Panc1 (cell line): ENCODE results near the gene RNF182. TPM values are rescaled to one million over a fixed set of nuclear protein-coding genes. Genes with fewer than 3 reads are reported as not detected.

ENCODE experiments used
- ATAC-seq: fragments of 200-7000 bp; cut with Tn5 transposase; 2 replicates; pipeline ENCODE4 v1.9.1; 2020; ENCODE audit warnings: mild to moderate bottlenecking, moderate library complexity
- BruUV-seq: library from RNA; stranded (reverse); fragments of 400-500 nt; replicated peaks from 2 replicates; lab custom pipeline; 2021; lab: Mats Ljungman, UMichigan
- CTCF ChIA-PET: fragments of 300-600 bp; sonication (Branson Sonifier 250); formaldehyde crosslinking; loops from one replicate; lab custom pipeline; 2022; ENCODE audit warnings: antibody characterized with exemption; lab: Charles Lee
- POLR2A ChIA-PET: fragments of 300-600 bp; sonication (Branson Sonifier 250); formaldehyde crosslinking; loops from one replicate; lab custom pipeline; 2022; ENCODE audit warnings: antibody characterized with exemption; lab: Charles Lee
- DNase-seq: peaks from one replicate; pipeline ENCODE4 v3.0.0-alpha.2; 2010; ENCODE audit warnings: low read depth, low spot score
- H3K27ac ChIP-seq: 2 replicates; pipeline ENCODE4 v1.5.1; 2011; ENCODE audit warnings: mild to moderate bottlenecking, low read length, inconsistent platforms
- H3K27me3 ChIP-seq: fragments of 200-500 bp; sonication (Bioruptor generic); 2 replicates; pipeline ENCODE4 v1.6.0; 2014; ENCODE audit warnings: low read length, inconsistent platforms; ENCODE audit not compliant: control insufficient read depth, insufficient read depth
- H3K36me3 ChIP-seq: fragments of 200-500 bp; sonication (Bioruptor generic); 2 replicates; pipeline ENCODE4 v1.5.1; 2014; ENCODE audit warnings: inconsistent platforms, mild to moderate bottlenecking, low read length, moderate library complexity; ENCODE audit not compliant: control insufficient read depth, insufficient read depth
- H3K4me1 ChIP-seq: 2 replicates; pipeline ENCODE4 v1.5.1; 2011; ENCODE audit warnings: inconsistent platforms, mild to moderate bottlenecking, low read length, moderate library complexity; ENCODE audit not compliant: control insufficient read depth, insufficient read depth
- H3K4me3 ChIP-seq, 2 experiments: 2 replicates each; pipeline ENCODE4 v1.5.1; 2011 to 2012; ENCODE audit warnings: low read depth in 2 of 2, low read length in 2 of 2, mild to moderate bottlenecking in 2 of 2, inconsistent platforms in 1 of 2, moderate library complexity in 1 of 2
- H3K9me3 ChIP-seq: fragments of 200-500 bp; sonication (Bioruptor generic); 2 replicates; pipeline ENCODE4 v1.5.1; 2014; ENCODE audit warnings: low read depth, mild to moderate bottlenecking, inconsistent platforms, low read length, moderate library complexity; ENCODE audit not compliant: control insufficient read depth, insufficient read depth
- CTCF ChIP-seq: fragments of 450-650 bp; IDR thresholded peaks from 2 replicates; pipeline ENCODE4 v1.5.1; 2017; ENCODE audit warnings: mild to moderate bottlenecking
- REST ChIP-seq, 2 experiments: IDR thresholded peaks; 2 replicates each; pipeline ENCODE4 v1.6.1; 2011 to 2012; ENCODE audit warnings: low read depth in 2 of 2, control low read depth in 1 of 2, low read length in 1 of 2, mild to moderate bottlenecking in 1 of 2, moderate library complexity in 1 of 2; ENCODE audit not compliant: insufficient read depth in 1 of 2
- SIN3A ChIP-seq: IDR thresholded peaks from 2 replicates; pipeline ENCODE4 v1.6.1; 2012; ENCODE audit warnings: low read depth, mild to moderate bottlenecking, low read length, moderate library complexity, borderline replicate concordance; ENCODE audit not compliant: insufficient read depth
- TCF7L2 ChIP-seq: IDR thresholded peaks from 2 replicates; pipeline ENCODE4 v1.6.1; 2011; ENCODE audit warnings: mild to moderate bottlenecking, low read depth, low read length, inconsistent platforms
- in situ Hi-C: cut with HindIII; loops from 2 replicates; pipeline ENCODE4 v1.10.0; 2016; ENCODE audit warnings: low sequenced_read_pairs, low pct_unique_long_range_greater_than_20kb
- intact Hi-C: fragments of 100-400 bp; cut with micrococcal nuclease; formaldehyde crosslinking; loops from one replicate; pipeline ENCODE4 v1.10.0; 2022; ENCODE audit not compliant: unreplicated experiment
- total RNA-seq: library from RNA; stranded (reverse); gene quantifications from one replicate; pipeline ENCODE4 v1.2.1, GENCODE V29; 2021; ENCODE audit not compliant: unreplicated experiment

The RNF182 gene
- total RNA-seq, 1 experiment from 2014 or later = 22.2 TPM

GRCh38 chr6:14025160-14025559, 100.4 kb downstream of the RNF182 start:
- no TSS peak for BruUV-seq
- POLR2A ChIA-PET = no interaction called here
- Histone ChIP-seq H3K27ac (no peak overlapping the region), H3K4me1 (no peaks in the 10 kb centered on the region), H3K36me3 (no peaks in the 10 kb centered on the region), H3K4me3 (no peak overlapping the region), H3K9me3 (no peaks in the 10 kb centered on the region), H3K27me3 (no peaks in the 10 kb centered on the region)
- in situ Hi-C loops = no loop called here
- DNase-seq = no peak
- intact Hi-C loops = no loop called here
- CTCF ChIA-PET = interaction anchor here (0.7 kb wide), 1 partner anchor 133 kb away, joined by 4 read pairs; no protein-coding TSS in a partner anchor
- no peak for TF ChIP-seq SIN3A
- no peak for TF ChIP-seq TCF7L2
- no peak for TF ChIP-seq CTCF
- no peak for ATAC-seq

GRCh38 chr6:14026831-14027539, 102.2 kb downstream of the RNF182 start:
- H3K4me1 ChIP-seq = no peaks in the 10 kb centered on the region
- H3K27ac ChIP-seq = no peak overlapping the region
- no peak for TF ChIP-seq CTCF
- DNase-seq (no peak), ATAC-seq (no peak)
- H3K4me3 ChIP-seq = no peak overlapping the region
- no peaks in the 10 kb centered on the region for H3K9me3 ChIP-seq
- H3K27me3 ChIP-seq = no peaks in the 10 kb centered on the region
- no peaks in the 10 kb centered on the region for H3K36me3 ChIP-seq
- intact Hi-C loops = no loop called here
- ChIA-PET CTCF (no interaction called here), POLR2A (interaction anchor here (0.6 kb wide), 1 partner anchor 40 kb away, joined by 3 read pairs; no protein-coding TSS in a partner anchor)
- BruUV-seq = no TSS peak
- in situ Hi-C loops = no loop called here

- in situ Hi-C loops = no loop called here
- H3K27me3 ChIP-seq = no peaks in the 10 kb centered on the region
Measured at GRCh38 chr6:14028631-14029030, 103.9 kb downstream of the RNF182 start.

More at GRCh38 chr6:14028631-14029030, 103.9 kb downstream of the RNF182 start:
- no TSS peak for BruUV-seq
- Histone ChIP-seq H3K27ac (no peak overlapping the region), H3K9me3 (no peaks in the 10 kb centered on the region), H3K4me3 (no peak overlapping the region), H3K4me1 (no peaks in the 10 kb centered on the region), H3K36me3 (no peaks in the 10 kb centered on the region)
- POLR2A ChIA-PET = no interaction called here
- DNase-seq (no peak), ATAC-seq (no peak)
- intact Hi-C loops = no loop called here
- CTCF ChIA-PET = no interaction called here
- TF ChIP-seq CTCF = no peak
- TF ChIP-seq REST (IDR thresholded peaks at IDR 0.05; ENCODE audit: insufficient read depth in 1 of 2, low read depth in 2 of 2, low read length in 1 of 2) = no peak
- no peak for TF ChIP-seq TCF7L2
